ENCODE measurements around the gene HFE.
"Not testable (repeated sequence)": the region's sequence is repeated elsewhere in the genome, so short reads cannot be mapped to it uniquely, and the experiment has no call there.

HFE gene, protein sequence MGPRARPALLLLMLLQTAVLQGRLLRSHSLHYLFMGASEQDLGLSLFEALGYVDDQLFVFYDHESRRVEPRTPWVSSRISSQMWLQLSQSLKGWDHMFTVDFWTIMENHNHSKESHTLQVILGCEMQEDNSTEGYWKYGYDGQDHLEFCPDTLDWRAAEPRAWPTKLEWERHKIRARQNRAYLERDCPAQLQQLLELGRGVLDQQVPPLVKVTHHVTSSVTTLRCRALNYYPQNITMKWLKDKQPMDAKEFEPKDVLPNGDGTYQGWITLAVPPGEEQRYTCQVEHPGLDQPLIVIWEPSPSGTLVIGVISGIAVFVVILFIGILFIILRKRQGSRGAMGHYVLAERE

DNA sequence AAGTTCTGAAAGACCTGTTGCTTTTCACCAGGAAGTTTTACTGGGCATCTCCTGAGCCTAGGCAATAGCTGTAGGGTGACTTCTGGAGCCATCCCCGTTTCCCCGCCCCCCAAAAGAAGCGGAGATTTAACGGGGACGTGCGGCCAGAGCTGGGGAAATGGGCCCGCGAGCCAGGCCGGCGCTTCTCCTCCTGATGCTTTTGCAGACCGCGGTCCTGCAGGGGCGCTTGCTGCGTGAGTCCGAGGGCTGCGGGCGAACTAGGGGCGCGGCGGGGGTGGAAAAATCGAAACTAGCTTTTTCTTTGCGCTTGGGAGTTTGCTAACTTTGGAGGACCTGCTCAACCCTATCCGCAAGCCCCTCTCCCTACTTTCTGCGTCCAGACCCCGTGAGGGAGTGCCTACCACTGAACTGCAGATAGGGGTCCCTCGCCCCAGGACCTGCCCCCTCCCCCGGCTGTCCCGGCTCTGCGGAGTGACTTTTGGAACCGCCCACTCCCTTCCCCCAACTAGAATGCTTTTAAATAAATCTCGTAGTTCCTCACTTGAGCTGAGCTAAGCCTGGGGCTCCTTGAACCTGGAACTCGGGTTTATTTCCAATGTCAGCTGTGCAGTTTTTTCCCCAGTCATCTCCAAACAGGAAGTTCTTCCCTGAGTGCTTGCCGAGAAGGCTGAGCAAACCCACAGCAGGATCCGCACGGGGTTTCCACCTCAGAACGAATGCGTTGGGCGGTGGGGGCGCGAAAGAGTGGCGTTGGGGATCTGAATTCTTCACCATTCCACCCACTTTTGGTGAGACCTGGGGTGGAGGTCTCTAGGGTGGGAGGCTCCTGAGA is at the start of gene HFE:
Gene HFE (plus strand): TSS at position 146 of the 832 bp plus-strand sequence. CDS start 12 bp downstream, at position 158.
- DNase-seq = no peak

DNA sequence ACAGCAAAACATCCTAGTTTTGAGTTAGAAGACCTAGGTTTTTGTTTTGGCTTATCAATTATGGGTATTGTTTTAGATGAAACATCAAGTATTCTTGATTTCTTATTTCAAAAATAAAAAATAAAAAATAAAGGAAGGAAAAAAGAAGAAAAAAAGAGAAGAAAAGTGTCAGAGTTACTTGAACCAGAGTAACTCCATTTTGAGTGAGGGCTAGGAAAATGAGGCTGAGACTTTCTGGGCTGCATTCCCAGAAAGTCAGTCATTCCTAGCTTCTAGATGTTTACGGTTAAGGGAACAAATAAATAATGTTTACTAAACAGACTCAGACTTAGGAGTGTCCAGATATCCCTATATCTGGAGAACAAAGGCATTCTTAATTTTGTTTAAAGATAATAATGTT is 45.3 kb upstream of the HFE start:
- no peak for DNase-seq

DNA sequence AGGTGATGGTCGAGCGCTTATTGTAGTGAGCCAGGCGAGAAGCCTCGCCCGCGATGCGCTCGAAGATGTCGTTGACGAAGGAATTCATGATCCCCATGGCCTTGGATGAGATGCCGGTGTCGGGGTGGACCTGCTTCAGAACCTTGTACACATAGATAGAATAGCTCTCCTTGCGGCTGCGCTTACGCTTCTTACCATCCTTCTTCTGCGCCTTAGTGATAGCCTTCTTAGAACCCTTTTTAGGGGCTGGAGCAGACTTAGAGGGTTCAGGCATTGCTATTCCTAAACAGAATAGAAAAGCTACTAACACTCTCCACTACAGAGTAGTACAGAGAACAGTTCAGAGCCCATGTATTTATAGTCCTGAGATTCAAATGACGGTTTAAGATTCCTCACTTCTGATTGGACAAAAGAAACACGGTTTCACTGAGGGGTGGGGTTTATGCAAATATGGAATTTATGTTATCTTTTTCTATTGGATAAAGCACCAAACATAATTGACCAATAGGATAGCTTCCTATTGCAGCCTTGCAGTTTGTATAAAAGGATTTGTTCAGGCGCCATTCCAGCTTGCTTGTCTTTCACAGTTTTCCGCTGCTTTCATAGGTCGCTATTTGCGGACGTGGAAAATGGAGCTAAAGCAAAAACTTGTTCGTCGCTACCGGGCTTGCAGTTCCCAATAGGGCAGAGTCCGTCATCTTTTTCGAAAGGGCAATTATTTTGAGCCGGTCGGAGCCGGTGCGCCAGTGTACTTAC is 43.7 kb upstream of the HFE start:
- peak; percentile 97 for DNase-seq

DNA sequence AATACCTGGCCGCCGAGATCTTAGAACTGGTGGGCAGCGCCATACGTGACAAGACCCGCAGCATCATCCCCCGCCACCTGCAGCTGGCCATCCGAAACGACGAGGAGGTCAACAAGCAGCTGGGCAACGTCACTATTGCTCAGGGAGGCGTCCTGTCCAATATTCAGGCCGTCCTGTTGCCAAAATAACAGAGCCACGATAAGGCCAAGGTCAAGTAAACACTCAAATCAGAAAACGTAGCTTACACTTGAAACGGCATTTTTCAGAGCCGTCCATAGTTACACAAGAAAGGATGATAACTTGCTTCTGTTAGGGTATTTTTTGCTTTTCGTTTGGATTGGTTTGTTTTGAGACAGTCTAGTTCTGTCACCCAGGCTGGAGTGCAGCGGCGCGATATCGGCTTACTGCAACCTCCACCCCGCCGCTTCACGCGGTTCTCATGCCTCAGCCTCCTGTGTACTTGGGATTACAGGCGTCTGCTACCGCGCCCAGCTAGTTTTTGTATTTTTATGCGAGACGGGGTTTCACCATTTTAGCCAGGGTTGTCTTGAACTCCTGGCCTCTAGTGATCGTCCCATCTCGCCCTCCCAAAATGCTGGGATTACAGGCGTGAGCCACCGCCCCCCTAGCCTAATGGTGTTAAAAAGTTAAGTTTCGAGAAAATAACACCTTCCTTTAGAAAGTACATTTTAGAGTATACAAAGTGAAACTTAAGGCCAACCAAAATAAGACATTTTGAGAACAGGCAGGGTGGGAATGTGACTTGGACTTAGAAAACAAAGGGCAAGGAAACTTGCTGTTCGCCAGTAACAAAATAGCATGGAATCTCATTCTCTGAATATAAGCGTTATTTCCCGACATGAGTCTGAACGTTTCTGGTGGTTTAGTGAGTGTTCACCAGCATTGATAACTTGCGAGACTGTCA is 42.8 kb upstream of the HFE start:
- DNase-seq = no peak

DNA sequence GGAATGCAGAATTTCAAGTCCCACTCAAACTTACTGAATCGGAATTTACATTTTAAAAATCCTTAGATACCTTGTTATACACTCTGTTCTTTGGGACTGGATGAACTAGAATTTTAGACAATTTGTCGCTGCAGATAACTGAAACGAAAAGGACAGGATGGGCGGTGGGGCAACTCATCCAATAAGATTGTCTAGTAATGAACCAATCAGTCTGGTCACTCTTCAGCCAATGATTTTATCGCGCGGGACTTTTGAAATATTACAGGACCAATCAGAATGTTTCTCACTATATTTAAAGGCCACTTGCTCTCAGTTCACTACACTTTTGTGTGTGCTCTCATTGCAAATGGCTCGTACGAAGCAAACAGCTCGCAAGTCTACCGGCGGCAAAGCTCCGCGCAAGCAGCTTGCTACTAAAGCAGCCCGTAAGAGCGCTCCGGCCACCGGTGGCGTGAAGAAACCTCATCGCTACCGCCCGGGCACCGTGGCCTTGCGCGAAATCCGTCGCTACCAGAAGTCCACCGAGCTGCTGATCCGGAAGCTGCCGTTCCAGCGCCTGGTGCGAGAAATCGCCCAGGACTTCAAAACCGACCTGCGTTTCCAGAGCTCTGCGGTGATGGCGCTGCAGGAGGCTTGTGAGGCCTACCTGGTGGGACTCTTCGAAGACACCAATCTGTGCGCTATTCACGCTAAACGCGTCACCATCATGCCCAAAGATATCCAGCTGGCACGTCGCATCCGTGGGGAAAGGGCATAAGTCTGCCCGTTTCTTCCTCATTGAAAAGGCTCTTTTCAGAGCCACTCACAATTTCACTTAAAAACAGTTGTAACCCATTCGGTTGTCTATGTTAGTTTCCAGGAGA is 41.9 kb upstream of the HFE start:
- peak; percentile 97 for DNase-seq

DNA sequence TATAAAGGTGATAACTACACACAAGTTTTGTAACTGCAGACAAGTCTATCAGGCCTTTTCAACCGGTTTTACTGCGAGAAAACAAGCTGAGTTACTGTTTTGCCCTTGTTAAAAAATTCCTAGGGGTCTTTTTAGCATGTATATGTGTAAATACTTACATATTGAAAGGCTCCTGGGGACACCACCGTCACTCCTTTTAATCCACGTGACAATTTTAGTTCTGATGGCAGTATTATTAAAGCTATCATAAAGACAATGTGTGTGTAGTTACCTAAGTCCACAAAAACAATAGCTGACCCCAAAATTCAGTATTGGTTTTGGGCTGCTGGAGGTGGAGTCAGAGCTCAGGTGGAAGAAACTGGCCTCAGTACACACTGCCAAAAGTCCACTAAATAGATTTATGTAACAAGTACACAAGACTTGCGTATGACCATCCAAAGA is 41.3 kb upstream of the HFE start:
- no peak for DNase-seq

DNA sequence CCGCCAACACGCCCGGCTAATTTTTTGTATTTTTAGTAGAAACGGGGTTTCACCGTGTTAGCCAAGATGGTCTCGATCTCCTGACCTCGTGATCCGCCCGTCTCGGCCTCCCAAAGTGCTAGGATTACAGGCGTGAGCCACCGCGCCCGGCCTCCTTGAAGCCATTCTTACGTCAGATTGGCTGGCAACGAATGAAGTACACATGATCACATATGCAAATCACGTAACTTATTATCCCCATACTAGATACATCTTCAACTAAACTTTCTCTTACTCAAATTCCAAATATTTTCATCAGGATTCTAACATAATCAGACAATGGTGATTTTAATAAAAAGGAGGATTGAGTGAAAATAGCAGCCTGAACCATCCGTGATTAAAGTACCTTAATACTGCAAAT is 39.9 kb upstream of the HFE start:
- DNase-seq = not testable (repeated sequence)

DNA sequence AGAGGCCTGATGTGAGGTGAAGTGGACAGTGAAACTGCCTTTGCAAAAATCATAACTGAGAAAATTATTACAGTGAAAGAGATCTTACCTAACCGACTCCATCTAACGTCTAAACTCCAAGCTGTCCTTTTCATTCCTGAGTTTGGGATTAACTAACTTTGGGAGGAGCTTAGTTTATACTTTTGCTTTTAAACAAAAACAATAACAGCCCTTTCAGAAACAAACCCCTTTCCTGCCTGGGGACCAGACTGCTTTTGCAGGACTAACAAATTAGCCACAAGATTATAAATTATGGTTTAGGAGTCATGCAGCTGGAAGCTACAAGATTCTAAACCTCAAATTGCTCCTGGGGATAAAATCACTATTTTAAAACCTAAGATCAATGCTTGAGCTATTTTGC is 38.6 kb upstream of the HFE start:
- no peak for DNase-seq

DNA sequence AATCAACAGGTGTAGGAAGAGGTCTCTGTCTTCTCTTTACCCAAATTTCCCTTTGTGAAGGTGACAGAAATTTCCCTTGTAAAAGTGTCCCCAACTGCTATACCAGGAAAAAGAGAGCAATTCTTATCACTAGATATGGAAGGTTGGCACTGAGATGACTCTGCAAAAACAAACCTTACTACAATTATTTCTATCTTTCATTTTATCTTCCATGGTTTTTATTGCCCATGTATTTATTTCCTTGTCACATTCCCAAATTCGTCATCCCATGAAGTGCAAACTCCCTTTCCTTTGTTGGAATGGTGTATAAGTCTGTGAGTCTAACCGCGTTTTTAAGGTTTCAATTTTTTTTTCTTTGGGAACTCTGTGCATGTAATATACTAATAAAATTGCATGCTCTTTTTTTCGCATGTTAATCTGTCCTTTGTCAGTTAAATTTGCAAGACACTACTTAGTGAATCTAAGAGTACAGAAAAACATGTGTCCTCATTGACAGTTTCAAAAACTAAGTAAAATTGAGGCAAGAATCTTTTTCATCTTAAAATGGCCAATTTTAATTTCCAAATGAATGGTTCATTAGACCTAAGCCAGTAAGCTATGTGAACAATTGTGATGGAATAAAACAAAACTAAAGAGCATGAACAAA is 35.4 kb upstream of the HFE start:
- no peak for DNase-seq

DNA sequence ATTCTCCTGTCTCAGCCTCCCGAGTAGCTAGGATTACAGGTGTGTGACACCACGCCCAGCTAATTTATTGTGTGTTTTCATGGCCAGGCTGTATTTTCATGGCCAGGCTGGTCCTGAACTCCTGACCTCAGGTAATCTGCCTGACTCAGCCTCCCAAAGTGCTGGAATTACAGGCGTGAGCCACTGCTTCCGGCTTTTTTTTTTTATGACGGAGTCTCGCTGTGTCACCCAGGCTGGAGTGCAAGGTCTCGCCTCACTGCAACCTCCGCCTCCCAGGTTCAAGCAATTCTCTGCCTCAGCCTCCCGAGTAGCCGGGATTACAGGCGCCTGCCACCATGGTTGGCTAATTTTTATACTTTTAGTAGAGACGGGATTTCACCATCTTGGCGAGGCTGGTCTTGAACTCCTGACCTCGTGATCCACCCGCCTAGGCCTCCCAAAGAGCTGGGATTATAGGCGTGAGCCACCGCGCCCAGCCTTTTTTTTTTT is 34.4 kb upstream of the HFE start:
- not testable (repeated sequence) for DNase-seq

DNA sequence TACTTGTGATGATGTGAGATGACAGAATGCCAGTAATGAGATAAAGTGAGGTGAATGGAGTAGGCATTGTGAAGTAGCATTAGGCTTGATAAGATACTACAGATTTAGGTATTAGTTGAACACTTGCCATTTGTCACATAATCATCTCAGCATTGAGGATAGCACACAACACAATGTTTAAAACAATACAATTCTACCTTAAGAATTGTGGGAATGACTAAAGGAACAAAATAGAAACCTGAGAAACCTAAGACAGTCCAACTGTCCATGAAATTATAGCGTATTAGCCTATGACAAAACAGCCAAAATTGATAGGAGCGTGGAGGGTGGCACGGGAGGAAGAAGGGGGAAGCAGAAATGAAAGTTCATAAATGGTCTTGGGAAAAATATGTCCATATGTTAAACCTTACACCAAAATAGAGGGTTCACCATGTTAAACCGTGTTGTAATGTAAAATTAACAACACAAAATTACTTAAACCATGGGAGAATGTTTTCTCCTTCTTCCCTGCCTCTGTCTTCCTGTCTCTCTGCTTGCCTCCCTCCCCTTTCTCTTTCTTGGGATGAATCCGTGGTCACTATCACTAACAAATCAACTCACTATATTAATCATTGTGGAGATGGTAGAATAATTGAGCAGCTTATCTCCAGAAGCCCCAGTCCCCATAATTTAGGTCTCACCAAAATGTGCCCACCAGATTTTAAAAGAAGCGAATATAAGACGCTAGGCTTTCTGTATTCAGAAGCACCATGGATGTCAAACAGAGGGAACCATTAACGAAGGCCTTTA is 33.0 kb upstream of the HFE start:
- DNase-seq = no peak

DNA sequence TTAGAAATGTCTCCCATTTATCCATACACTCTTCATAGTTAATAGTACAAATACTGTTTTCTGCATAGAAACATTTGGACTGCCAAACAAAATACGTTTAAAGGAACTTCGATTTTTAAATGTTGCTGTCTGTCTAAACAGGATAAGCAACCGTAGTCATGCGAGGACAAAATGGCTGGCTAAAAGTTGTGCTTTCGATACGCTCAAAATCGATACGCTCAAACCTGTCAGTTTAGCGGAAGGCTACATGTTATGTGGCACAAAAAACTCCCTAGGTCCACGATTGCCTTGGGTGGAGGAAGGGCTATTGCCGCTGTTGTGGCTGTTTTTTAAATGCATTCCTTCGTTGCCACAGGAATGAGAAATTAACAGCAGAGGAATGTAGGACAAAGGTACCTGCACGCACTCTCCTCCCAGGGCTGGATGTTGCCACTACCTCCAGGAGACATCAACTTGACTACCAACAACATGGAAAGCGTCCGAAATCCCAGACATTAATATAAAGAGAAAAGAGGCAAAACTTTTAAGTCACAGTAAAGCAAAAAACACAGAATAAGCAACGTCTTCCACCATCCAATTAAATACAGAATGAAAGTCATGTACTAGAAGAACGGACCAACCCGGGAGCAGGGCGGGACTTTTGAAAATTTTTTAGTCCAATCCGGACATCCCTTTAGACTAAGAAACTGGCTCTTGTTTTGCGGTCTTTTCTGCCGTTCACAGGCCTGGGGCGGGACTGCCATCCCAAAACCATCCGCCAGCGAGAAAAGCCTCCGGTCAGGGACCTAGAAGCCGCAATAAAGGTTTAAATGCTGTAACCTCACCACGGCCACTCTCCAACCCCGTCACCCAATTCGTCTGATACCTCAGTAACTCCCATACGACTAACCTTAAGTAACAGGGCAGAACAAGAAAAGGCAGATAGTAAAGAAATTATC is 32.2 kb upstream of the HFE start:
- DNase-seq = peak; percentile 89

DNA sequence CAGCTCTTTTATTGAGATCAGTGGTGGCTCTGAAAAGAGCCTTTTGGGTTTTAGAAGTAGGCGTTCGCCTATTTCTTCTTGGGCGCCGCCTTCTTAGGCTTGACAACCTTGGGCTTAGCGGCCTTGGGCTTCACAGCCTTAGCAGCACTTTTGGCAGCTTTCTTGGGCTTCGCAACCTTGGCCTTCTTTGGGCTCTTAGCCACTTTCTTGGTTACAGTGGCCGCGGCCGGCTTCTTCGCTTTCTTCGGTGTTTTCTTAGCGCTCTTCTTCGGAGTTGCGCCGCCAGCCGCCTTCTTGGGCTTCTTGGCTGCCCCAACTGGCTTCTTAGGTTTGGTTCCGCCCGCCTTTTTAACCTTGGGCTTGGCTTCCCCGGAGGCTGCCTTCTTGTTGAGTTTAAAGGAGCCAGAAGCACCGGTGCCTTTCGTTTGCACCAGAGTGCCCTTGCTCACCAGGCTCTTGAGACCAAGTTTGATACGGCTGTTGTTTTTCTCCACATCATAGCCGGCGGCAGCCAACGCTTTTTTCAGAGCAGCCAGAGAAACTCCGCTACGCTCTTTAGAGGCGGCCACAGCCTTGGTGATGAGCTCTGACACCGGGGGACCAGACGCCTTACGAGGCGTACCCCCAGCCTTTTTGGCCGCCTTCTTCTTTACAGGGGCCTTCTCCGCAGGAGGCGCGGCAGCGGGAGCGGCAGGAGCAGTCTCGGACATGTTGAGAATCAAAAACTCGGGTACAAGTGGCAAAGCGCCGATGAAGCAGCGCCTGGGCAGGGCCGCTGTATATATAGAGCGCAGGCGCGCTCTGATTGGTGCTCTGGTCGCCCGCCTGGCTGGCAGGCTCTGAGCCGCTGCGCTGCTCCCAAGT is 31.3 kb upstream of the HFE start:
- DNase-seq = peak; percentile 80

DNA sequence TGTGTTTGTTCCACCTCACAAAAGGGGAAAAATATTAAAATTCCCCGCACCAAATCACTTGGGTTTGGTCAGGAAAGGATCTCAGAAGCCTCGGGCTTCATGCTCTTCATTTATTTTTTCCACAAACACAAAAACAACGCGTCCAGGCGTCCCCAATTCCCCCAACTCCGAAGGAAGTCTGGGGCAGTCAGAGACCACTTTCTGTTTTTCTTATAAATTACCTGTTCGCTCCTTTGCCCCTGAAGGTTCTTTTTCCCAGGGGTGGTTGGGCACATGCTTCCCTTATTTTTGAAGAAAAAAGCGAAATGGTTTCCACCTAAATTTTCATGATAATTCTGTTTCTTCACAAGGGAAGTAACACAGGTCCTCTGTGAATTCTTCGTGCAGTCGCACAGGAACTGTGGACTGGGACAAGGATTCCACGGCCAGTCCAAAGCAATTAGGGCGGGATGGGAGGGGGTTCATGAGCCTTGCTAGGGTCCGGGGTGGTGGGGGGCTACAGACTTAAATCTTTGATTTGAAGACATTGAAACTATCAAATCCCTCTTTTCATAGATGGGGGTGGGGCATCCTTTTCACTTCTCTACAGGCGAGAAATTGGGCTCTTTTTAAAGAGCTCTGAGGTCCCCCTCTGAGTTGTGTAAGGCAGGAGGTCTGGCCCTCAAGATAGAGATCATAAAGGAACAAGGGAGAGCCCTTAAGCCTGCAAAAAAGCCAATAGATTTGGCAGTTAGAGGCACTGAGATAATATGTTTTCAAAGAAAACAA is 30.5 kb upstream of the HFE start:
- DNase-seq = peak; percentile 30

DNA sequence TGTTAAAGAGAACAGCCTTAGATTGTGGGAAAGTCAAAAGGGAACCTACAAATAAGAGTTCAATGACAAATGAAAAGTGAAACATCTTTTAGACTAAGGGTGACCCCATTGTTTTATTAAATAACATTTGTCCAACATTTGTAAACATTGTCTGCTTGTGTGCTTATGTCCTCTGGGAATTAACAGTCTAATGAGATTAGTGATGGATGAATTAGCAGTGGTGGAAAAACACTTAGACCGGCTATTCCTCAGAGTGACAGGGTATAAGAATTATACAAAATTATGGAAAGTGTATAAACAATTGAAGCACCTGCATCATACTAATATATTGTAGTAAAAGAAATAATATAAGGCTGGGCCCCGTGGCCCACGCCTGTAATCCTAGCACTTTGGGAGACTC is 29.3 kb upstream of the HFE start:
- DNase-seq = no peak

DNA sequence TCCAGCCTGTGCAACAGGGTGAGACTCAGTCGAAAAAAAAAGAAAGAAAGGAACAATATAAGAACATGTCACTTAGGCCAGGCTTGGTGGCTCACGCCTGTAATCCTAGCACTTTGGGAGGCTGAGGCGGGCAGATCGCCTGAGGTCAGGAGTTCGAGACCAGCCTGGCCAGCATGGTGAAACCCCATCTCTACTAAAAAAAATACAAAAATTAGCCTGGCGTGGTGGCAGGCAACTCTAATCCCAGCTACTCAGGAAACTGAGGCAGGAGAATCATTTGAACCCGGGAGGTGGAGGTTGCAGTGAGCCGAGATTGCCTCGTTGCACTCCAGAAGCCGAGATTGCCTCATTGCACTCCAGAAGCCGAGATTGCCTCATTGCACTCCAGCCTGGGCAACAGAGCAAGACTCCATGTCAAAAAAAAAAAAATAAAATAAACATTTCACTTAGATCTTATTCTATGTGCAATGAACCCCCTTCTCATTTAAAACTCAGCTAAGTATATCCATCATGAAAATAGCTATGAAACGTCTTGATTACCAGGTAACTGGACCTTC is 28.7 kb upstream of the HFE start:
- not testable (repeated sequence) for DNase-seq

All from GF-D8 (cell line).